ENCODE data around the gene TIMP4.

The TIMP4 gene

GRCh38 chr3:12155828-12156227 lies 2.9 kb downstream of the TIMP4 start:
- no peak for TF ChIP-seq CTCF (IDR thresholded peaks at IDR 0.05; ENCODE audit: low read depth, low read length, missing control alignments)
- peak; percentile 87 for DNase-seq
- Histone ChIP-seq H3K27me3 (replicated peaks) (no peaks in the 10 kb centered on the region), H3K36me3 (replicated peaks) (no peaks in the 10 kb centered on the region), H3K27ac (peak overlapping the region; percentile 34), H3K4me3 (ENCODE audit: low read depth, low read length) (no peak overlapping the region)
- in situ Hi-C loops (cut with HindIII; ENCODE audit: low pct_ligation_motif_present, low sequenced_read_pairs) = no loop called here

- no peaks in the 10 kb centered on the region for H3K36me3 ChIP-seq (replicated peaks)
- no peak for DNase-seq
- no peak for TF ChIP-seq CTCF (IDR thresholded peaks at IDR 0.05; ENCODE audit: low read depth, low read length, missing control alignments)
- H3K27ac ChIP-seq = no peak overlapping the region
- H3K4me3 ChIP-seq (ENCODE audit: low read depth, low read length) = no peak overlapping the region
- no peaks in the 10 kb centered on the region for H3K27me3 ChIP-seq (replicated peaks)
- in situ Hi-C loops (cut with HindIII; ENCODE audit: low pct_ligation_motif_present, low sequenced_read_pairs) = no loop called here
Observed at GRCh38 chr3:12155264-12155663, 3.4 kb downstream of the TIMP4 start.

DNA sequence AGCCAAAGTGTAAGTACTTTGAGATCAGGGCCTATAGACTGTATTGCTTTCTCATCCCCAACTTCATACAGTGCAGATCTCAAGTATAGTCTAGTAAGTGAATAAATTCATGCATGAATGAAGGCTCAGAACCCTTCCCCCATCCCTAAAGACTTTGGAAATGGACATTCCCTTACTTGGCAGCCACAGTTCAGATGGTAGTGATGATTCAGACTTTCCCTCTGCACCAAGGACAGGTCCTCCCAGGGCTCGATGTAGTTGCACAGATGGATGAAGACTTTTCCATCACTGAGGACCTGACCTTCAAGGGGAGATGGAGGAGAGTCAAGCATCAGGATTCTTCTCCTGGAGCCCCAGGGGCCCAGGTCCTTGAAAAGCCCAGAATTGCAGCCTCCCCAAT lies 4.6 kb downstream of the TIMP4 start:
- in situ Hi-C loops (cut with HindIII; ENCODE audit: low pct_ligation_motif_present, low sequenced_read_pairs) = no loop called here
- DNase-seq = no peak

DNA sequence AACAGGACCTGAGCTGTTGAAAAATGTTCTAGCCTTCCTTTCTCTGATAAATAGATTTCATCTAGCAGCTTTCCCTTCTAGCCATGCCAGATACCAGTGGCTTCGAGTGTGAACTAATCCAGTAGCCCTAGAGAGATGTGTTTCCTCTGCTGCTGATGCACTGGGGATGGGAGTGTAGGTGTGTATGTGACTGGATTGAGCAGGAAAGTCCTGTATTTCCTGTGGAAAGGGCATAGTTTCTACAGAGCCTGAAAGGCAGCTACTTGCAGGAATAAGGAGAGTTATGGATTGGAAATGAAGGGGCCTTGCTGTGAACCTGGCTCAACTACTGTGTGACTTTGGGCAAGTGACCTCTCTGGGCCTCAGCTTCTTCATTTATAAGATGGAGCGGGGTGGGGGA lies 8.6 kb downstream of the TIMP4 start:
- TF ChIP-seq CTCF (IDR thresholded peaks at IDR 0.05; ENCODE audit: low read depth, low read length, missing control alignments) = no peak
- no peaks in the 10 kb centered on the region for H3K27me3 ChIP-seq (replicated peaks)
- DNase-seq = no peak
- no peak overlapping the region for H3K4me3 ChIP-seq (ENCODE audit: low read depth, low read length)
- in situ Hi-C loops (cut with HindIII; ENCODE audit: low pct_ligation_motif_present, low sequenced_read_pairs) = no loop called here
- H3K36me3 ChIP-seq (replicated peaks) = no peaks in the 10 kb centered on the region
- no peak overlapping the region for H3K27ac ChIP-seq

More for the DNA sequence above, 4.6 kb downstream of the TIMP4 start:
- Histone ChIP-seq H3K27ac (no peak overlapping the region), H3K4me3 (ENCODE audit: low read depth, low read length) (no peak overlapping the region), H3K36me3 (replicated peaks) (no peaks in the 10 kb centered on the region), H3K27me3 (replicated peaks) (no peaks in the 10 kb centered on the region)
- TF ChIP-seq CTCF (IDR thresholded peaks at IDR 0.05; ENCODE audit: low read depth, low read length, missing control alignments) = no peak

DNA sequence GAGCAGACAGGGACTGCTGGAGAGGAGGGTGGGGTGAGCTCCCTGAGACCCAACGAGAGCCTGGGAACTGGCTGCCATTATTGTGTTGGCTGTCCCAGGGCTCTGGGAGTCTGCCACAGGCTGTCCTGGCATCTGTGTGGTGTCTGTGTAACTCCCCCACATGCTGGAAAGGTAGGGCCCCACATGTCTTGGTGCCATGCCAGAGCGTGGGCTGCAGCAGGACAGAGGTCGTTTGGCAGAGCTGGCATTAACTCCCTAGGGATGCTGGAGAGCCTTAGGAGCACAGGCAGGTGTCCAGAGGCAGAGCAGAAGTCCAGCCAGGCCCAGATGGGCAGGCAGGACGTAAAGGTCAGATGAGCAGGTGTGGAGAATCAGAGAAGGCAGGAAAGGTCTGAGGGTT lies 9.7 kb downstream of the TIMP4 start:
- DNase-seq = no peak
- no peak for TF ChIP-seq CTCF (IDR thresholded peaks at IDR 0.05; ENCODE audit: low read depth, low read length, missing control alignments)
- in situ Hi-C loops (cut with HindIII; ENCODE audit: low pct_ligation_motif_present, low sequenced_read_pairs) = no loop called here
- no peaks in the 10 kb centered on the region for H3K36me3 ChIP-seq (replicated peaks)
- H3K27ac ChIP-seq = no peak overlapping the region
- no peaks in the 10 kb centered on the region for H3K27me3 ChIP-seq (replicated peaks)
- H3K4me3 ChIP-seq (ENCODE audit: low read depth, low read length) = no peak overlapping the region

DNA sequence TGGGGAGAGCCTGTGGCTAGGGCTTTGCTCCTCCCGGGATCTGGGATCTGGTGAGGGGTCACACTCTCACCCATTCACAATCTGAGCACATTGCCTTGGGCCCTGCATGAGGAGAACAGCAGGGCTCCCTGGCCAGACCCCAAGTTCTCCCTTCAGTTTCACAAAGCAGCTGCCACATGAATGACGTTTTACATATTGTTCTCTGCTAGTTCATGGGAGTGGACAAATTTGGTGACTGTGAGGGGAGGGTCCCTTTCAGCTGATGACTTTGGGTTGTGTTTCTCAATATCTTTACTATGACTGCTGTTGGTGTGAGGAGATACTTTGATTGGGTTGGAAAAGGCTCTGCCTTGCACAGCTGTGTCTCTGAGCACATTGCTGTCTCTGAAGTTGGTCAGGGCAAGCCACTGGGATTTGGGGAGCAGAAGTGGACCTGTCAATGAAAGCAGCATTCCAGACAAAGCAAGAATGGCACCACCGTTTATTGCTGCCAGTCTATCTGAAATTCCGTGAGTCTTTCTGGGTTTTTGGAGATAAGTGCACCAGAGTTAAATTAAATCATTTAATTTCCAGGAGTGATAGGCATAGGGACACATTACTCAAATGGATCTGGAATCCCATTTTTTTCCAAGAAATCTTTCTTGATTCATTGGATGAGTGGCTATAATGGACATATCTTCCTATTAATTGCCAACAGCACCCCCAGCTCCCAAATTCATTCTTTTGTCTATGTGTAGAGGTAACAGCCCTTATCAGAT lies 10.3 kb downstream of the TIMP4 start:
- H3K36me3 ChIP-seq (replicated peaks) = no peaks in the 10 kb centered on the region
- in situ Hi-C loops (cut with HindIII; ENCODE audit: low pct_ligation_motif_present, low sequenced_read_pairs) = no loop called here

More for the DNA sequence above, 10.3 kb downstream of the TIMP4 start:
- no peak for DNase-seq
- TF ChIP-seq CTCF (IDR thresholded peaks at IDR 0.05; ENCODE audit: low read depth, low read length, missing control alignments) = no peak
- Histone ChIP-seq H3K4me3 (ENCODE audit: low read depth, low read length) (no peak overlapping the region), H3K27ac (no peak overlapping the region), H3K27me3 (replicated peaks) (no peaks in the 10 kb centered on the region)
